Brain microvascular endothelial cell (primary cell): ENCODE data around the gene SUMF1.

Source experiments
- DNase-seq: peaks from one replicate; pipeline ENCODE4 v3.0.0-alpha.2; 2020
- H3K27ac ChIP-seq: fragments of 250-450 bp; sonication (Bioruptor Pico); 2 replicates; pipeline ENCODE4 v1.5.1; 2020; ENCODE audit warnings: mild to moderate bottlenecking, moderate library complexity
- H3K27me3 ChIP-seq: fragments of 250-450 bp; sonication (Bioruptor Pico); replicated peaks from 2 replicates; pipeline ENCODE4 v1.5.1; 2020; ENCODE audit warnings: mild to moderate bottlenecking
- H3K36me3 ChIP-seq: fragments of 250-450 bp; sonication (Bioruptor Pico); replicated peaks from 2 replicates; pipeline ENCODE4 v1.5.1; 2020; ENCODE audit warnings: mild to moderate bottlenecking
- H3K4me3 ChIP-seq: 2 replicates; pipeline ENCODE4 v1.5.1; 2011; ENCODE audit warnings: low read depth, mild to moderate bottlenecking, control low read depth, low read length, moderate library complexity
- CTCF ChIP-seq: IDR thresholded peaks from 2 replicates; pipeline ENCODE4 v1.5.1; 2011; ENCODE audit warnings: low read depth, mild to moderate bottlenecking, moderate library complexity, low read length, control low read depth, inconsistent platforms; ENCODE audit errors: missing control alignments
- in situ Hi-C: cut with HindIII; loops from 2 replicates; pipeline ENCODE4 v1.10.0; 2017; ENCODE audit warnings: low sequenced_read_pairs, low pct_ligation_motif_present

Gene SUMF1

GRCh38 chr3:4511491-4512262, 44.6 kb upstream of the SUMF1 start:
- DNase-seq, result no peak
- H3K27me3 ChIP-seq, result no peaks in the 10 kb centered on the region
- no peak overlapping the region for H3K27ac ChIP-seq
- TF ChIP-seq CTCF, result no peak
- no peak overlapping the region for H3K4me3 ChIP-seq
- in situ Hi-C loops, result no loop called here
- H3K36me3 ChIP-seq, result no peaks in the 10 kb centered on the region

GRCh38 chr3:4509983-4510755, 43.1 kb upstream of the SUMF1 start:
- no peak for TF ChIP-seq CTCF
- Histone ChIP-seq H3K4me3 (no peak overlapping the region), H3K27ac (no peak overlapping the region), H3K27me3 (no peaks in the 10 kb centered on the region), H3K36me3 (no peaks in the 10 kb centered on the region)
- in situ Hi-C loops, result no loop called here
- DNase-seq, result no peak

- TF ChIP-seq CTCF, result no peak
- in situ Hi-C loops, result no loop called here
- H3K4me3 ChIP-seq, result no peak overlapping the region
- no peaks in the 10 kb centered on the region for H3K27me3 ChIP-seq
- no peaks in the 10 kb centered on the region for H3K36me3 ChIP-seq
- DNase-seq, result no peak
- no peak overlapping the region for H3K27ac ChIP-seq
Measured at GRCh38 chr3:4509043-4509442, 42.0 kb upstream of the SUMF1 start.

GRCh38 chr3:4508048-4508981, 41.2 kb upstream of the SUMF1 start:
- Histone ChIP-seq H3K27ac (no peak overlapping the region), H3K4me3 (no peak overlapping the region)

More at GRCh38 chr3:4508048-4508981, 41.2 kb upstream of the SUMF1 start:
- no peaks in the 10 kb centered on the region for H3K27me3 ChIP-seq
- DNase-seq, result no peak
- H3K36me3 ChIP-seq, result no peaks in the 10 kb centered on the region
- TF ChIP-seq CTCF, result no peak
- in situ Hi-C loops, result no loop called here
